ENCODE measurements around the gene METTL13.

GRCh38 chr1:171769754-171770153, 11.7 kb upstream of the METTL13 start:
- no peak for TF ChIP-seq POLR2AphosphoS5 (IDR thresholded peaks at IDR 0.05; ENCODE audit: low read depth, low read length)
- no peak for TF ChIP-seq POU2F2 (IDR thresholded peaks at IDR 0.05; ENCODE audit: low read depth, low read length)
- no peak for TF ChIP-seq TAF1 (IDR thresholded peaks at IDR 0.05; ENCODE audit: low read depth, low read length)
- TF ChIP-seq POLR2A (IDR thresholded peaks at IDR 0.05; ENCODE audit: low read depth, low read length) = no peak
- no peak for TF ChIP-seq SPI1 (IDR thresholded peaks at IDR 0.05; ENCODE audit: low read depth, low read length)
- no peak for TF ChIP-seq PAX5 (IDR thresholded peaks at IDR 0.05; ENCODE audit: insufficient read depth, low read length, severe bottlenecking)
